DOHH2 (cell line): ENCODE results near the gene ARNT2.

Experiments used
- H3F3A ChIP-seq: fragments of 200-600 bp; sonication (generic), shearing (Covaris generic); 2 replicates; pipeline ENCODE4 v1.6.0; 2016; ENCODE audit warnings: antibody characterized with exemption, mild to moderate bottlenecking; ENCODE audit not compliant: control insufficient read depth, insufficient read depth
- H3K27ac ChIP-seq: fragments of 200-600 bp; sonication (generic); 2 replicates; pipeline ENCODE4 v1.5.1; 2014; ENCODE audit warnings: low read depth, mild to moderate bottlenecking, low read length, moderate library complexity
- H3K27me3 ChIP-seq: fragments of 200-600 bp; sonication (generic); 2 replicates; pipeline ENCODE4 v1.6.1; 2014; ENCODE audit warnings: mild to moderate bottlenecking, low read length, mixed read lengths; ENCODE audit not compliant: control insufficient read depth
- H3K36me3 ChIP-seq: fragments of 200-600 bp; sonication (generic); 2 replicates; pipeline ENCODE4 v1.6.1; 2014; ENCODE audit warnings: mild to moderate bottlenecking, low read length, moderate library complexity, mixed read lengths; ENCODE audit not compliant: control insufficient read depth
- H3K4me1 ChIP-seq: fragments of 200-600 bp; sonication (generic); 2 replicates; pipeline ENCODE4 v1.6.1; 2014; ENCODE audit warnings: mild to moderate bottlenecking, low read length, mixed read lengths; ENCODE audit not compliant: control insufficient read depth
- H3K4me2 ChIP-seq: fragments of 200-600 bp; sonication (generic); 2 replicates; pipeline ENCODE4 v1.6.0; 2014; ENCODE audit warnings: mild to moderate bottlenecking, low read length, moderate library complexity
- H3K4me3 ChIP-seq: fragments of 200-600 bp; sonication (generic); 2 replicates; pipeline ENCODE4 v1.5.1; 2014; ENCODE audit warnings: mild to moderate bottlenecking, low read length, mixed read lengths
- H3K79me2 ChIP-seq: fragments of 200-600 bp; sonication (generic); 2 replicates; pipeline ENCODE4 v1.6.1; 2014; ENCODE audit warnings: mild to moderate bottlenecking, low read length, mixed read lengths; ENCODE audit not compliant: control insufficient read depth
- H3K9me2 ChIP-seq: fragments of 200-600 bp; sonication (generic); replicated peaks from 2 replicates; pipeline ENCODE4 v1.6.1; 2014; ENCODE audit warnings: mild to moderate bottlenecking, low read length, mixed read lengths; ENCODE audit not compliant: control insufficient read depth
- H3K9me3 ChIP-seq: fragments of 200-600 bp; sonication (generic); 2 replicates; pipeline ENCODE4 v1.6.1; 2014; ENCODE audit warnings: antibody characterized with exemption, low read length, mixed read lengths; ENCODE audit not compliant: control insufficient read depth, insufficient read depth
- H4K20me1 ChIP-seq: fragments of 200-600 bp; sonication (generic); 2 replicates; pipeline ENCODE4 v1.6.0; 2014; ENCODE audit warnings: low read depth, mild to moderate bottlenecking, antibody characterized with exemption, low read length, moderate library complexity; ENCODE audit not compliant: control insufficient read depth, insufficient read depth
- CTCF ChIP-seq: fragments of 200-600 bp; sonication (generic); IDR thresholded peaks from one replicate; pipeline ENCODE4 v1.5.1; 2014; ENCODE audit warnings: antibody characterized with exemption, mild to moderate bottlenecking, low read depth, low read length; ENCODE audit not compliant: poor library complexity, severe bottlenecking
- EZH2phosphoT487 ChIP-seq: fragments of 200-600 bp; sonication (generic); IDR thresholded peaks from 2 replicates; pipeline ENCODE4 v1.6.1; 2017; ENCODE audit warnings: borderline replicate concordance, mild to moderate bottlenecking, antibody characterized with exemption, low read length, moderate library complexity, mixed read lengths

ARNT2 gene

GRCh38 chr15:80439140-80439539 is 35.0 kb downstream of the ARNT2 start:
- TF ChIP-seq CTCF, result no peak
- TF ChIP-seq EZH2phosphoT487, result no peak
- H3K36me3 ChIP-seq, result no peaks in the 10 kb centered on the region
- no peaks in the 10 kb centered on the region for H4K20me1 ChIP-seq
- H3K9me3 ChIP-seq, result no peaks in the 10 kb centered on the region
- H3K4me3 ChIP-seq, result no peak overlapping the region
- H3K79me2 ChIP-seq, result no peaks in the 10 kb centered on the region
- no peaks in the 10 kb centered on the region for H3K9me2 ChIP-seq
- no peak overlapping the region for H3K27ac ChIP-seq
- H3K4me2 ChIP-seq, result no peak overlapping the region
- no peaks in the 10 kb centered on the region for H3F3A ChIP-seq
- no peaks in the 10 kb centered on the region for H3K4me1 ChIP-seq
- H3K27me3 ChIP-seq, result 0 out of 2 replicates have a peak, but pooled peaks cover 4% of the 10 kb centered on the region

GRCh38 chr15:80440024-80440423 is 35.8 kb downstream of the ARNT2 start:
- Histone ChIP-seq H3K9me3 (no peaks in the 10 kb centered on the region), H3K4me3 (no peak overlapping the region), H3K4me1 (no peaks in the 10 kb centered on the region), H3K27me3 (0 out of 2 replicates have a peak, but pooled peaks cover 4% of the 10 kb centered on the region), H3K4me2 (no peak overlapping the region), H3K9me2 (no peaks in the 10 kb centered on the region), H3K36me3 (no peaks in the 10 kb centered on the region), H3K79me2 (no peaks in the 10 kb centered on the region), H3K27ac (no peak overlapping the region), H3F3A (no peaks in the 10 kb centered on the region), H4K20me1 (no peaks in the 10 kb centered on the region)
- TF ChIP-seq CTCF (no peak), EZH2phosphoT487 (no peak)

GRCh38 chr15:80441041-80441440 is 36.9 kb downstream of the ARNT2 start:
- no peaks in the 10 kb centered on the region for H3K4me1 ChIP-seq
- no peaks in the 10 kb centered on the region for H3F3A ChIP-seq
- 0 out of 2 replicates have a peak, but pooled peaks cover 4% of the 10 kb centered on the region for H3K27me3 ChIP-seq
- H3K4me2 ChIP-seq, result no peak overlapping the region
- H3K36me3 ChIP-seq, result no peaks in the 10 kb centered on the region
- no peak overlapping the region for H3K27ac ChIP-seq
- no peaks in the 10 kb centered on the region for H4K20me1 ChIP-seq
- H3K9me3 ChIP-seq, result no peaks in the 10 kb centered on the region
- no peak overlapping the region for H3K4me3 ChIP-seq
- TF ChIP-seq EZH2phosphoT487 (no peak), CTCF (no peak)
- H3K9me2 ChIP-seq, result no peaks in the 10 kb centered on the region
- no peaks in the 10 kb centered on the region for H3K79me2 ChIP-seq

- TF ChIP-seq CTCF, result no peak
- TF ChIP-seq EZH2phosphoT487, result no peak
These were observed 37.5 kb downstream of the ARNT2 start for GRCh38 chr15:80441714-80442113.

More at GRCh38 chr15:80441714-80442113, 37.5 kb downstream of the ARNT2 start:
- no peaks in the 10 kb centered on the region for H3K9me3 ChIP-seq
- H3F3A ChIP-seq, result no peaks in the 10 kb centered on the region
- H3K9me2 ChIP-seq, result no peaks in the 10 kb centered on the region
- no peak overlapping the region for H3K27ac ChIP-seq
- H3K79me2 ChIP-seq, result no peaks in the 10 kb centered on the region
- H4K20me1 ChIP-seq, result no peaks in the 10 kb centered on the region
- H3K27me3 ChIP-seq, result 0 out of 2 replicates have a peak, but pooled peaks cover 4% of the 10 kb centered on the region
- H3K4me1 ChIP-seq, result no peaks in the 10 kb centered on the region
- H3K36me3 ChIP-seq, result no peaks in the 10 kb centered on the region
- H3K4me3 ChIP-seq, result no peak overlapping the region
- no peak overlapping the region for H3K4me2 ChIP-seq
